GM12878 (cell line): Measurements from ENCODE around the gene CD2BP2. TPM values are rescaled to one million over a fixed set of nuclear protein-coding genes. Genes with fewer than 3 reads are reported as not detected.

Experiments used
- ATAC-seq: fragments of 200-7000 bp; cut with Tn5 transposase; 3 replicates; pipeline ENCODE4 v1.9.1; 2020; ENCODE audit warnings: mild to moderate bottlenecking, moderate library complexity
- BruUV-seq: library from RNA; stranded (reverse); fragments of 400-500 nt; replicated peaks from 2 replicates; lab custom pipeline; 2021; lab: Mats Ljungman, UMichigan
- CTCF ChIA-PET: fragments of 300-600 bp; sonication (Branson Sonifier 250); formaldehyde crosslinking; extraction: SDS; loops from one replicate; lab custom pipeline; 2021; ENCODE audit warnings: inconsistent platforms; lab: Yijun Ruan, JAX
- POLR2A ChIA-PET: fragments of 350-600 bp; formaldehyde crosslinking; extraction: SDS; loops from one replicate; lab custom pipeline; 2021; ENCODE audit warnings: inconsistent platforms; lab: Charles Lee
- RAD21 ChIA-PET: fragments of 300-600 bp; sonication (Branson Sonifier 250); formaldehyde crosslinking; loops from one replicate; lab custom pipeline; 2023; ENCODE audit warnings: antibody characterized with exemption; ENCODE audit not compliant: unreplicated experiment; lab: Charles Lee
- SMC1A ChIA-PET: fragments of 300-600 bp; sonication (Branson Sonifier 250); formaldehyde crosslinking; loops from one replicate; lab custom pipeline; 2023; ENCODE audit not compliant: unreplicated experiment, uncharacterized antibody; lab: Charles Lee
- DNase-seq: peaks from one replicate; pipeline ENCODE4 v3.0.0-alpha.2; 2011; ENCODE audit warnings: low read depth, low spot score
- FAIRE-seq: peaks from 3 replicates; lab custom pipeline; 2011; peaks lifted over from hg19 to GRCh38; lab: Jason Lieb, UNC
- H2AFZ ChIP-seq: 2 replicates; pipeline ENCODE4 v1.6.0; 2011; ENCODE audit warnings: low read depth, low read length, control low read depth; ENCODE audit not compliant: control insufficient read depth
- H3K27ac ChIP-seq: 2 replicates; pipeline ENCODE4 v1.5.1; 2011; ENCODE audit warnings: control low read depth; ENCODE audit not compliant: control insufficient read depth, insufficient read depth
- H3K27me3 ChIP-seq, 2 experiments: replicated peaks in 1 of 2; 2 replicates each; pipeline versions ENCODE4 v1.6.0 to v1.6.1; 2011; ENCODE audit warnings: low read length in 1 of 2; ENCODE audit not compliant: control insufficient read depth in 2 of 2, insufficient read depth in 2 of 2
- H3K36me3 ChIP-seq, 2 experiments: 2 replicates each; pipeline ENCODE4 v1.5.1; 2011; ENCODE audit warnings: low read length in 1 of 2; ENCODE audit not compliant: control insufficient read depth in 2 of 2, insufficient read depth in 2 of 2
- H3K4me1 ChIP-seq: 2 replicates; pipeline ENCODE4 v1.6.1; 2011; ENCODE audit warnings: mild to moderate bottlenecking, low read length, moderate library complexity, mixed read lengths; ENCODE audit not compliant: control insufficient read depth, insufficient read depth
- H3K4me2 ChIP-seq: 2 replicates; pipeline ENCODE4 v1.6.0; 2011; ENCODE audit warnings: control low read depth; ENCODE audit not compliant: control insufficient read depth, insufficient read depth
- H3K4me3 ChIP-seq: fragments of 200-600 bp; sonication (generic); 2 replicates; pipeline ENCODE4 v1.5.1; 2016
- H3K79me2 ChIP-seq: 2 replicates; pipeline ENCODE4 v1.6.0; 2011; ENCODE audit warnings: low read length; ENCODE audit not compliant: control insufficient read depth, insufficient read depth
- H3K9ac ChIP-seq: 2 replicates; pipeline ENCODE4 v1.8.0; 2011; ENCODE audit warnings: low read length, control low read depth, mixed read lengths; ENCODE audit not compliant: control insufficient read depth, insufficient read depth
- H3K9me3 ChIP-seq: replicated peaks from 3 replicates; pipeline ENCODE4 v1.5.1; 2011; ENCODE audit warnings: mild to moderate bottlenecking, low read length; ENCODE audit not compliant: control insufficient read depth, insufficient read depth
- H4K20me1 ChIP-seq: 2 replicates; pipeline ENCODE4 v1.6.0; 2011; ENCODE audit not compliant: control insufficient read depth, insufficient read depth
- CREM ChIP-seq: IDR thresholded peaks from 2 replicates; pipeline ENCODE4 v1.6.1; 2014; ENCODE audit warnings: antibody characterized with exemption, low read depth
- EGR1 ChIP-seq, 2 experiments: IDR thresholded peaks; 1 replicate in 1 of 2; 2 replicates in 1 of 2; pipeline ENCODE4 v1.6.1; 2011 to 2012; ENCODE audit warnings: low read depth in 2 of 2, low read length in 2 of 2, borderline replicate concordance in 1 of 2, mild to moderate bottlenecking in 1 of 2, moderate library complexity in 1 of 2
- EZH2 ChIP-seq: IDR thresholded peaks from 2 replicates; pipeline ENCODE4 v1.6.1; 2012; ENCODE audit warnings: low read depth, mild to moderate bottlenecking, control low read depth, inconsistent platforms, low read length, borderline replicate concordance; ENCODE audit not compliant: control insufficient read depth
- MEF2B ChIP-seq: fragments of 450-650 bp; IDR thresholded peaks from 2 replicates; pipeline ENCODE4 v1.6.1; 2018; ENCODE audit warnings: mild to moderate bottlenecking, moderate library complexity; ENCODE audit not compliant: partially characterized antibody, poor library complexity, severe bottlenecking
- MTA2 ChIP-seq: fragments of 450-650 bp; IDR thresholded peaks from 2 replicates; pipeline ENCODE4 v1.6.1; 2016; ENCODE audit warnings: low read depth, mild to moderate bottlenecking, moderate library complexity
- MTA3 ChIP-seq: IDR thresholded peaks from 2 replicates; pipeline ENCODE4 v1.6.1; 2012; ENCODE audit warnings: low read length, inconsistent platforms, borderline replicate concordance
- NR2C1 ChIP-seq: fragments of 450-650 bp; IDR thresholded peaks from 2 replicates; pipeline ENCODE4 v1.6.1; 2017; ENCODE audit warnings: antibody characterized with exemption, mild to moderate bottlenecking, moderate library complexity
- NR2F1 ChIP-seq: fragments of 450-650 bp; conservative IDR thresholded peaks from 2 replicates; pipeline ENCODE4 v1.6.1; 2017; ENCODE audit warnings: mild to moderate bottlenecking
- POLR2AphosphoS2 ChIP-seq: IDR thresholded peaks from 2 replicates; pipeline ENCODE4 v1.6.1; 2011; ENCODE audit warnings: low read depth, mild to moderate bottlenecking, low read length, improper control_type of control experiment, moderate library complexity
- SPI1 ChIP-seq: IDR thresholded peaks from 2 replicates; pipeline ENCODE4 v1.6.1; 2011; ENCODE audit warnings: low read depth, mild to moderate bottlenecking, low read length, moderate library complexity, borderline replicate concordance; ENCODE audit not compliant: insufficient read depth
- SREBF2 ChIP-seq: IDR thresholded peaks from 2 replicates; pipeline ENCODE4 v1.6.1; 2012; ENCODE audit warnings: mild to moderate bottlenecking, low read length
- SUPT20H ChIP-seq: IDR thresholded peaks from 2 replicates; pipeline ENCODE4 v1.6.1; 2011; ENCODE audit warnings: low read depth, mild to moderate bottlenecking, low read length, moderate library complexity, borderline replicate concordance; ENCODE audit not compliant: control insufficient read depth
- YY1 ChIP-seq: IDR thresholded peaks from 2 replicates; pipeline ENCODE4 v1.6.1; 2011; ENCODE audit warnings: low read depth, mild to moderate bottlenecking, low read length
- WGBS: methylation state at CpG from one replicate; pipeline ENCODE4 v1.1.6; 2016; ENCODE audit warnings: low lambda C conversion rate; ENCODE audit not compliant: insufficient replicate concordance, insufficient coverage; ENCODE audit errors: missing lambda C conversion rate; 5-methylcytosine and 5-hydroxymethylcytosine counted together
- in situ Hi-C: fragments of 300-500 bp; cut with MboI; formaldehyde crosslinking; loops from 9 replicates; pipeline ENCODE4 v1.14.3; 2018; ENCODE audit warnings: mixed read lengths
- intact Hi-C: fragments of 100-400 bp; cut with micrococcal nuclease; formaldehyde crosslinking; loops from one replicate; pipeline ENCODE4 v1.14.2; 2022; ENCODE audit not compliant: unreplicated experiment
- polyA plus RNA-seq, 11 experiments: library from polyadenylated mRNA; depleted of rRNA in 4 of 11; unstranded in 6 of 11; stranded (reverse) in 5 of 11; fragments of >200 nt; fragmentation: Nextera tagmentation in 4 of 11; fragmentation: Illumina TruSeq in 1 of 11; extraction: Ambion mirVana in 4 of 11; extraction: Trizol in 1 of 11; gene quantifications; 1 replicate in 1 of 11; 2 replicates in 10 of 11; pipeline versions ENCODE4 v1.2.1 to v1.2.3, GENCODE V29; 2011 to 2016; ENCODE audit warnings: inconsistent platforms in 2 of 11, missing spikeins in 2 of 11, low read depth in 1 of 11
- total RNA-seq, 4 experiments: library from RNA; depleted of rRNA in 3 of 4; stranded (reverse); fragments of >200 nt in 3 of 4; fragmentation: Illumina TruSeq in 1 of 4; extraction: Trizol in 1 of 4; gene quantifications; 2 replicates each; pipeline versions ENCODE4 v1.2.1 to v1.2.3, GENCODE V29; 2013 to 2021
- TF ChIP-seq, protein P1 (sequence below): fragments of 450-650 bp; IDR thresholded peaks from 2 replicates; pipeline ENCODE4 v1.6.1; 2017; ENCODE audit warnings: mild to moderate bottlenecking, moderate library complexity

CD2BP2 gene
- total and polyA plus RNA-seq, 10 of the 15 experiments (the other 5 are each of a cell fraction or from before 2014, with no cell fraction given) = 3.3 to 47.9 (median 31.8) TPM

DNA sequence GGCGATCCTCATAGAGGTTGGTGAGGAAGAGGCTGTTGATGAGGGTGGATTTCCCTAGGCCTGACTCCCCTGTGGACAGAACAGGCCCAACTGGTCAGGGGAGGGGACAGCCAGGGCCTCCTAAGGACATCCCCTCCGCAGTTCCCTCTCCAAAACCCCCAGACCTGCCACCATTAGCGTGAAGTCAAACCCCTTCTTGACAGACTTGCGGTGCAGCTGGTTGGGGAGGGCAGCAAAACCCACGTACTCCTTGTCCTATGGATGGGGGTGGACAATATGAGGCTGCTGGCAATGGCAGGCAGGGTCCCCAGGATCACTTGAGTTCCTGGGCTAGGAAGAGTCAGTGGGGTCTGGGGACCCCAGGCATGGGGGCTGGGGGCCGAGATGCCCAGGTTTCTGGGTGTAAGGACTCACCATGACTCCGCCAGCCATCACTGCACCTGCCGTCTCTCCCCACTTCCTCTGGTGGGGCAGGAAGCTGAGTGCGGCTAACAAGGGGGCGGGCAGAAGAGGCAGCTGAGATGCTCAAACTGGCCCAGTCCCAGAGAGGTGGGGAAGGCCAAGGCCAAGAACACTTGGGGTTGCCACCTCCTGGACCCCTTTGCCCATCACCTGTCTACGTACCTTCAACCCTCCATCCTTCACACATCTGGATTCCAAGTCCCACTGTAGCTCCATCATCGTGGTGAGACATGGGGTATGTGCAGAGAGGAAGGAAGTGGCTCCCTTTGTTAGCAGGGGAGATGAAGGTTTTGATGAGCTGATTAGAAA is 27.2 kb upstream of the CD2BP2 start, which contains the start of gene SEPTIN1 (continued):
- no peak for TF ChIP-seq SREBF2
- TF ChIP-seq YY1 = peak; percentile 81
- no peak for TF ChIP-seq NR2C1
- TF ChIP-seq EZH2 = no peak
- TF ChIP-seq EGR1 (IDR thresholded peaks at IDR 0.05; ENCODE audit: borderline replicate concordance in 1 of 2, low read depth in 2 of 2, low read length in 2 of 2) = peak in 1 of 2 experiments; percentile 64; a peak in 1 of 3 replicates
- peak; percentile 28; the same call in 1 of the 2 replicates for TF ChIP-seq CREM

DNA sequence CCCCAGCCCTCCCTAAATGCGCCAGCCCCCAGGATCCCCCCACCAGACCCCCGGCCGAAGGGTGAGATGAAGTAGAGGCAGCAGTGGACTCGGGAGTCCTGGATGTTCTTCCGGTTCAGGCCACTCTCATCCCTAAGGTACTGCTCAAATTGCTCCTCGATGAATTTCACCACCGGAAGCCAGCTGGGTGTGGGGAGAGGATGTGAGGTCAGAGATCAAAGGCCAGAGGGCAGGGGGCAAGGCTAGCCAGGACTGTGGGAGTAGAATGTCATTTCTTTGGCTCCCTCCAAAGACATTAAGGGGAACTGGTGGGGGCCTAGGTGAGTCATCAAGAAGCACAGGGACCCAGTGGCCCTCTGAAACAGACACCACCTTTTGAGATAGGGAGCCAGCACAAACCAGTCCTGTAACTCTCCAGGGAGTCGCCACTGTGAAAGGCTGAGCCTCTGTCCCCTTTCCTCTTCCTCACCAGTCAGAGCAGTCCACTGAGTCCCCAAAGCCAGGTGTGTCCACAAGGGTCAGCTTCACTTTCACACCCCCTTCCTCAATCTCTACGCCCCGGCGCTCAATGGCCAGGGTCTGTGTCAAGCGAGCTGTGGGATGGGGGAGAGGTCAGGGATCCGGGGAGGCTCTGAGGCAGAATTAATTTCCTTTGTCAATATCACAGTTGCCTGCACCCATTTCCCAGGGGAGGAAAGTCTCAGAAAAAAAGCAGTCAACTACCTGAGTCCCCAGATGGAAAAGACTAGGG is 26.4 kb upstream of the CD2BP2 start:
- ChIA-PET SMC1A (interaction anchor here (1.1 to 3.3 kb wide), 3 partner anchors 10 to 35 kb away, joined by 3 to 12 read pairs (median 9); no protein-coding TSS in a partner anchor), CTCF (interaction anchor here (1.6 to 2.8 kb wide), 4 partner anchors 10 to 217 kb away, joined by 6 to 23 read pairs (median 8); partner anchors contain the start of genes ZNF48 and ZNF771), RAD21 (interaction anchor here (1.3 to 3.2 kb wide), 3 partner anchors 11 to 27 kb away, joined by 3 to 25 read pairs (median 4); partner anchors contain the start of genes TBC1D10B and ZNF771), POLR2A (interaction anchor here (1.4 to 4.3 kb wide), 5 partner anchors 10 to 316 kb away, joined by 3 to 37 read pairs (median 4); partner anchors contain the start of genes ALDOA, TBC1D10B and ZNF48)
- TF ChIP-seq MTA2 = peak; percentile 30; the same call in 1 of the 2 replicates
- TF ChIP-seq NR2C1 = peak; percentile 95
- TF ChIP-seq MTA3 = no peak
- TF ChIP-seq POLR2AphosphoS2 = 0 out of 2 replicates have a peak, but pooled peaks have one; percentile 14
- no peak for TF ChIP-seq SUPT20H
- peak; percentile 91 for TF ChIP-seq NR2F1
- no peak for TF ChIP-seq EZH2
- peak; percentile 24; the same call in 1 of the 2 replicates for TF ChIP-seq SPI1
- TF ChIP-seq MEF2B = peak; percentile 37
- TF ChIP-seq, protein P1, sequence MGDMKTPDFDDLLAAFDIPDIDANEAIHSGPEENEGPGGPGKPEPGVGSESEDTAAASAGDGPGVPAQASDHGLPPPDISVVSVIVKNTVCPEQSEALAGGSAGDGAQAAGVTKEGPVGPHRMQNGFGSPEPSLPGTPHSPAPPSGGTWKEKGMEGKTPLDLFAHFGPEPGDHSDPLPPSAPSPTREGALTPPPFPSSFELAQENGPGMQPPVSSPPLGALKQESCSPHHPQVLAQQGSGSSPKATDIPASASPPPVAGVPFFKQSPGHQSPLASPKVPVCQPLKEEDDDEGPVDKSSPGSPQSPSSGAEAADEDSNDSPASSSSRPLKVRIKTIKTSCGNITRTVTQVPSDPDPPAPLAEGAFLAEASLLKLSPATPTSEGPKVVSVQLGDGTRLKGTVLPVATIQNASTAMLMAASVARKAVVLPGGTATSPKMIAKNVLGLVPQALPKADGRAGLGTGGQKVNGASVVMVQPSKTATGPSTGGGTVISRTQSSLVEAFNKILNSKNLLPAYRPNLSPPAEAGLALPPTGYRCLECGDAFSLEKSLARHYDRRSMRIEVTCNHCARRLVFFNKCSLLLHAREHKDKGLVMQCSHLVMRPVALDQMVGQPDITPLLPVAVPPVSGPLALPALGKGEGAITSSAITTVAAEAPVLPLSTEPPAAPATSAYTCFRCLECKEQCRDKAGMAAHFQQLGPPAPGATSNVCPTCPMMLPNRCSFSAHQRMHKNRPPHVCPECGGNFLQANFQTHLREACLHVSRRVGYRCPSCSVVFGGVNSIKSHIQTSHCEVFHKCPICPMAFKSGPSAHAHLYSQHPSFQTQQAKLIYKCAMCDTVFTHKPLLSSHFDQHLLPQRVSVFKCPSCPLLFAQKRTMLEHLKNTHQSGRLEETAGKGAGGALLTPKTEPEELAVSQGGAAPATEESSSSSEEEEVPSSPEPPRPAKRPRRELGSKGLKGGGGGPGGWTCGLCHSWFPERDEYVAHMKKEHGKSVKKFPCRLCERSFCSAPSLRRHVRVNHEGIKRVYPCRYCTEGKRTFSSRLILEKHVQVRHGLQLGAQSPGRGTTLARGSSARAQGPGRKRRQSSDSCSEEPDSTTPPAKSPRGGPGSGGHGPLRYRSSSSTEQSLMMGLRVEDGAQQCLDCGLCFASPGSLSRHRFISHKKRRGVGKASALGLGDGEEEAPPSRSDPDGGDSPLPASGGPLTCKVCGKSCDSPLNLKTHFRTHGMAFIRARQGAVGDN = peak; percentile 83
- Histone ChIP-seq H3K4me1 (peaks cover 28% of the 10 kb centered on the region), H3K27ac (peak overlapping the region; percentile 91), H3K4me3 (peak overlapping the region; percentile 97), H3K9ac (peak overlapping the region; percentile 76), H3K4me2 (peak overlapping the region; percentile 94), H3K9me3 (no peaks in the 10 kb centered on the region), H3K36me3 (peaks cover 0 to 4% of the 10 kb centered on the region in 2 experiments; a peak in 2 of 4 replicates), H2AFZ (no peak overlapping the region), H3K79me2 (peaks cover 27% of the 10 kb centered on the region), H3K27me3 (no peaks in the 10 kb centered on the region), H4K20me1 (no peaks in the 10 kb centered on the region)
- BruUV-seq = no TSS peak
- intact Hi-C loops (no loop called here), in situ Hi-C loops (no loop called here)
- no peak for ATAC-seq
- DNase-seq = no peak
- 57% methylated on average over 12 of the region's 13 CpGs for WGBS
- FAIRE-seq = no peak
